ENCODE measurements around the gene FCER1G. TPM values are rescaled to one million over a fixed set of nuclear protein-coding genes. Genes with fewer than 3 reads are reported as not detected.
"Not testable (repeated sequence)": the region's sequence is repeated elsewhere in the genome, so short reads cannot be mapped to it uniquely, and the experiment has no call there.

FCER1G gene
- total RNA-seq, 1 donor from 2014 or later, result not detected

GRCh38 chr1:161251579-161251978, 36.5 kb downstream of the FCER1G start:
- Mint-ChIP-seq H3K36me3 (no peaks in the 10 kb centered on the region), H3K27ac (no peak overlapping the region), H3K4me3 (no peak overlapping the region), H3K9me3 (peaks cover 6% of the 10 kb centered on the region), H3K4me1 (peaks cover 4% of the 10 kb centered on the region), H3K27me3 (ENCODE audit: insufficient read depth, low read depth) (peaks cover 8% of the 10 kb centered on the region)
- no peak overlapping the region for H3K4me2 ChIP-seq
- no peak overlapping the region for H3K9ac ChIP-seq
- no peaks in the 10 kb centered on the region for H3K4me1 ChIP-seq
- DNase-seq (ENCODE audit: low spot score), result no peak
- TF ChIP-seq CTCF (IDR thresholded peaks at IDR 0.05) (no peak), EZH2phosphoT487 (IDR thresholded peaks at IDR 0.05) (no peak), EZH2 (IDR thresholded peaks at IDR 0.05) (no peak)
- H3K4me3 ChIP-seq, result no peak overlapping the region
- H3K79me2 ChIP-seq (ENCODE audit: low read depth), result no peaks in the 10 kb centered on the region
- no peaks in the 10 kb centered on the region for H4K20me1 ChIP-seq (ENCODE audit: low read depth)
- no peak overlapping the region for H3K27ac ChIP-seq
- no peak overlapping the region for H2AFZ ChIP-seq (replicated peaks)
- H3K36me3 ChIP-seq, result no peaks in the 10 kb centered on the region
- H3K27me3 ChIP-seq, result no peaks in the 10 kb centered on the region
- no peaks in the 10 kb centered on the region for H3K9me3 ChIP-seq (ENCODE audit: low read depth)
- H3F3A ChIP-seq (ENCODE audit: low read depth), result no peaks in the 10 kb centered on the region

- not testable (repeated sequence) for H3K27ac Mint-ChIP-seq, H3K4me3 ChIP-seq
- H3K27me3 Mint-ChIP-seq (ENCODE audit: insufficient read depth, low read depth), result peaks cover 27% of the 10 kb centered on the region
Measured at GRCh38 chr1:161255302-161255701, 40.2 kb downstream of the FCER1G start.

GRCh38 chr1:161255955-161256520, 40.9 kb downstream of the FCER1G start:
- Histone ChIP-seq H3K4me1 (peaks cover 12% of the 10 kb centered on the region), H3F3A (ENCODE audit: low read depth) (peaks cover 10% of the 10 kb centered on the region), H3K27me3 (peaks cover 34% of the 10 kb centered on the region)
- H3K4me3 Mint-ChIP-seq; H3K4me2 ChIP-seq; H3K27ac Mint-ChIP-seq; H4K20me1 ChIP-seq (ENCODE audit: low read depth); H3K9me3 ChIP-seq (ENCODE audit: low read depth); H3K36me3 Mint-ChIP-seq; H3K4me3 ChIP-seq; H3K9ac ChIP-seq; H3K27ac ChIP-seq; DNase-seq (ENCODE audit: low spot score); H3K36me3 ChIP-seq; H3K79me2 ChIP-seq (ENCODE audit: low read depth); H2AFZ ChIP-seq (replicated peaks): not testable (repeated sequence)
- Mint-ChIP-seq H3K4me1 (peaks cover 23% of the 10 kb centered on the region), H3K27me3 (ENCODE audit: insufficient read depth, low read depth) (peaks cover 30% of the 10 kb centered on the region), H3K9me3 (peaks cover 20% of the 10 kb centered on the region)

More at GRCh38 chr1:161255302-161255701, 40.2 kb downstream of the FCER1G start:
- H3K79me2 ChIP-seq (ENCODE audit: low read depth); H4K20me1 ChIP-seq (ENCODE audit: low read depth); H3K4me1 ChIP-seq; H2AFZ ChIP-seq (replicated peaks); H3K4me2 ChIP-seq; H3K4me3 Mint-ChIP-seq; DNase-seq (ENCODE audit: low spot score); H3K9ac ChIP-seq; H3K27ac ChIP-seq; H3K9me3 ChIP-seq (ENCODE audit: low read depth); H3K36me3 ChIP-seq; H3K36me3 Mint-ChIP-seq: not testable (repeated sequence)
- peaks cover 26% of the 10 kb centered on the region for H3K27me3 ChIP-seq
- peaks cover 10% of the 10 kb centered on the region for H3F3A ChIP-seq (ENCODE audit: low read depth)
- H3K9me3 Mint-ChIP-seq, result peaks cover 20% of the 10 kb centered on the region
- peaks cover 16% of the 10 kb centered on the region for H3K4me1 Mint-ChIP-seq

- not testable (repeated sequence) for H3K9me3 ChIP-seq (ENCODE audit: low read depth); H3K27ac Mint-ChIP-seq; H3K4me3 ChIP-seq; H3K4me2 ChIP-seq; H3K36me3 ChIP-seq; H3K79me2 ChIP-seq (ENCODE audit: low read depth); H3K9ac ChIP-seq; H2AFZ ChIP-seq (replicated peaks); DNase-seq (ENCODE audit: low spot score); H3K27ac ChIP-seq; H4K20me1 ChIP-seq (ENCODE audit: low read depth); H3K36me3 Mint-ChIP-seq
- peaks cover 35% of the 10 kb centered on the region for H3K27me3 Mint-ChIP-seq (ENCODE audit: insufficient read depth, low read depth)
- H3F3A ChIP-seq (ENCODE audit: low read depth), result peaks cover 10% of the 10 kb centered on the region
- H3K9me3 Mint-ChIP-seq, result peaks cover 20% of the 10 kb centered on the region
- H3K27me3 ChIP-seq, result peaks cover 43% of the 10 kb centered on the region
- peaks cover 31% of the 10 kb centered on the region for H3K4me1 Mint-ChIP-seq
- peaks cover 17% of the 10 kb centered on the region for H3K4me1 ChIP-seq
- H3K4me3 Mint-ChIP-seq, result peak overlapping the region; percentile 21
Measured at GRCh38 chr1:161257109-161257508, 42.0 kb downstream of the FCER1G start.
